HCT116 (cell line): ENCODE results near the gene TTLL11. TPM values are rescaled to one million over a fixed set of nuclear protein-coding genes. Genes with fewer than 3 reads are reported as not detected.

Experiments used
- ATAC-seq: fragments of 200-7000 bp; cut with Tn5 transposase; 2 replicates; pipeline ENCODE4 v1.9.1; 2020; ENCODE audit warnings: mild to moderate bottlenecking, moderate library complexity
- BruUV-seq: library from RNA; stranded (reverse); fragments of 400-500 nt; replicated peaks from 2 replicates; lab custom pipeline; 2021; lab: Mats Ljungman, UMichigan
- CTCF ChIA-PET: fragments of 300-600 bp; sonication (Branson Sonifier 250); formaldehyde crosslinking; loops from one replicate; lab custom pipeline; 2021; ENCODE audit warnings: antibody characterized with exemption; lab: Charles Lee
- POLR2A ChIA-PET: fragments of 300-600, 350-600 bp; sonication (Branson Sonifier 250); formaldehyde crosslinking; loops from one replicate; lab custom pipeline; 2021; ENCODE audit warnings: antibody characterized with exemption; lab: Charles Lee
- RAD21 ChIA-PET, 2 experiments: fragments of 300-600 bp; sonication (Branson Sonifier 250); formaldehyde crosslinking; loops; one replicate each; lab custom pipeline; 2023; ENCODE audit warnings: low total read pairs in 2 of 2; ENCODE audit not compliant: uncharacterized antibody in 2 of 2, unreplicated experiment in 2 of 2, low non-redundant PET in 1 of 2; lab: Charles Lee
- DNase-seq: peaks from one replicate; pipeline ENCODE4 v3.0.0-alpha.2; 2010; ENCODE audit warnings: low read depth, low spot score
- H2AFZ ChIP-seq: fragments of 200-600 bp; shearing (Covaris generic), sonication (generic); 2 replicates; pipeline ENCODE4 v1.6.1; 2017; ENCODE audit warnings: low read depth, mixed run types, mixed read lengths, antibody characterized with exemption, low read length; ENCODE audit not compliant: poor library complexity, severe bottlenecking
- H3K27ac ChIP-seq: 2 replicates; pipeline ENCODE4 v1.5.1; 2012; ENCODE audit warnings: low read depth, low read length
- H3K27me3 ChIP-seq: fragments of 200-600 bp; sonication (generic); 2 replicates; pipeline ENCODE4 v1.6.1; 2016; ENCODE audit warnings: mixed run types, low read length, mixed read lengths; ENCODE audit not compliant: insufficient read depth
- H3K36me3 ChIP-seq, 2 experiments: fragments of 200-500 bp in 1 of 2; fragments of 200-600 bp in 1 of 2; sonication (Bioruptor generic) in 1 of 2; sonication (generic) in 1 of 2; 2 replicates each; pipeline versions ENCODE4 v1.5.1 to v1.6.1; 2014 to 2016; ENCODE audit warnings: low read length in 2 of 2, inconsistent platforms in 1 of 2, mixed read lengths in 1 of 2, mixed run types in 1 of 2; ENCODE audit not compliant: insufficient read depth in 2 of 2, control insufficient read depth in 1 of 2
- H3K4me1 ChIP-seq, 2 experiments: fragments of 200-600 bp in 1 of 2; sonication (generic) in 1 of 2; 2 replicates each; pipeline versions ENCODE4 v1.5.1 to v1.6.1; 2012 to 2017; ENCODE audit warnings: low read length in 2 of 2, inconsistent platforms in 1 of 2, mild to moderate bottlenecking in 1 of 2, mixed read lengths in 1 of 2, mixed run types in 1 of 2, moderate library complexity in 1 of 2; ENCODE audit not compliant: insufficient read depth in 2 of 2, control insufficient read depth in 1 of 2
- H3K4me2 ChIP-seq: fragments of 200-600 bp; sonication (generic); 2 replicates; pipeline ENCODE4 v1.6.1; 2017; ENCODE audit warnings: mixed run types, low read length, mixed read lengths
- H3K4me3 ChIP-seq, 2 experiments: fragments of 200-600 bp in 1 of 2; sonication (generic) in 1 of 2; replicated peaks in 1 of 2; 2 replicates each; pipeline ENCODE4 v1.5.1; 2011 to 2016; ENCODE audit warnings: low read length in 2 of 2, control low read depth in 1 of 2, low read depth in 1 of 2, mild to moderate bottlenecking in 1 of 2, mixed read lengths in 1 of 2, mixed run types in 1 of 2
- H3K79me2 ChIP-seq: fragments of 200-600 bp; sonication (generic); 2 replicates; pipeline ENCODE4 v1.6.1; 2017; ENCODE audit warnings: mild to moderate bottlenecking, mixed run types, low read length, moderate library complexity, mixed read lengths; ENCODE audit not compliant: insufficient read depth
- H3K9ac ChIP-seq: fragments of 200-600 bp; sonication (generic); 2 replicates; pipeline ENCODE4 v1.6.1; 2016; ENCODE audit warnings: low read length, mixed read lengths
- H3K9me2 ChIP-seq: fragments of 200-600 bp; sonication (generic), shearing (Covaris generic); 2 replicates; pipeline ENCODE4 v1.6.1; 2017; ENCODE audit warnings: mixed run types, mild to moderate bottlenecking, moderate library complexity; ENCODE audit not compliant: insufficient read depth
- H3K9me3 ChIP-seq, 2 experiments: fragments of 200-500 bp in 1 of 2; fragments of 200-600 bp in 1 of 2; sonication (Bioruptor generic) in 1 of 2; sonication (generic) in 1 of 2; 2 replicates each; pipeline ENCODE4 v1.6.1; 2014 to 2017; ENCODE audit warnings: low read length in 2 of 2, mixed read lengths in 2 of 2, inconsistent platforms in 1 of 2, low read depth in 1 of 2, mild to moderate bottlenecking in 1 of 2, mixed run types in 1 of 2, moderate library complexity in 1 of 2; ENCODE audit not compliant: control insufficient read depth in 1 of 2, insufficient read depth in 1 of 2
- H4K20me1 ChIP-seq: fragments of 200-600 bp; sonication (generic), shearing (Covaris generic); 2 replicates; pipeline ENCODE4 v1.6.1; 2017; ENCODE audit warnings: mixed run types, mild to moderate bottlenecking, moderate library complexity; ENCODE audit not compliant: insufficient read depth
- CBX3 ChIP-seq: IDR thresholded peaks from 2 replicates; pipeline ENCODE4 v1.6.1; 2012; ENCODE audit warnings: low read depth
- CEBPB ChIP-seq: IDR thresholded peaks from 2 replicates; pipeline ENCODE4 v1.6.1; 2012; ENCODE audit warnings: low read depth
- EGR1 ChIP-seq: IDR thresholded peaks from 2 replicates; pipeline ENCODE4 v1.6.1; 2012; ENCODE audit warnings: low read depth
- ELF1 ChIP-seq: IDR thresholded peaks from 2 replicates; pipeline ENCODE4 v1.6.1; 2012; ENCODE audit warnings: low read depth, borderline replicate concordance
- EZH2 ChIP-seq: fragments of 200-600 bp; sonication (generic); IDR thresholded peaks from 2 replicates; pipeline ENCODE4 v1.6.1; 2017; ENCODE audit warnings: antibody characterized with exemption, mixed run types
- EZH2phosphoT487 ChIP-seq: fragments of 200-600 bp; IDR thresholded peaks from 2 replicates; pipeline ENCODE4 v1.6.1; 2018; ENCODE audit warnings: antibody characterized with exemption, borderline replicate concordance
- FOSL1 ChIP-seq: IDR thresholded peaks from 2 replicates; pipeline ENCODE4 v1.6.1; 2012; ENCODE audit warnings: low read depth
- JUND ChIP-seq: IDR thresholded peaks from 2 replicates; pipeline ENCODE4 v1.6.1; 2012
- POLR2AphosphoS5 ChIP-seq: IDR thresholded peaks from 2 replicates; pipeline ENCODE4 v1.6.1; 2011; ENCODE audit warnings: mild to moderate bottlenecking, low read depth, low read length, moderate library complexity
- RAD21 ChIP-seq: IDR thresholded peaks from 2 replicates; pipeline ENCODE4 v1.6.1; 2012; ENCODE audit warnings: low read depth, mild to moderate bottlenecking
- SIN3A ChIP-seq: IDR thresholded peaks from 2 replicates; pipeline ENCODE4 v1.6.1; 2012; ENCODE audit warnings: low read depth
- SP1 ChIP-seq: IDR thresholded peaks from 2 replicates; pipeline ENCODE4 v1.6.1; 2012; ENCODE audit warnings: low read depth
- SRF ChIP-seq: IDR thresholded peaks from 2 replicates; pipeline ENCODE4 v1.6.1; 2012; ENCODE audit warnings: low read depth
- TCF7L2 ChIP-seq: IDR thresholded peaks from 2 replicates; pipeline ENCODE4 v1.7.0; 2011; ENCODE audit warnings: borderline replicate concordance, inconsistent platforms; ENCODE audit not compliant: insufficient read depth, insufficient read length; ENCODE audit errors: extremely low read depth
- YY1 ChIP-seq: IDR thresholded peaks from 2 replicates; pipeline ENCODE4 v1.6.1; 2011; ENCODE audit warnings: low read length, low read depth, moderate library complexity, mild to moderate bottlenecking; ENCODE audit not compliant: insufficient replicate concordance; ENCODE audit errors: extremely low read depth
- ZFX ChIP-seq: fragments of 450-650 bp; IDR thresholded peaks from 2 replicates; pipeline ENCODE4 v1.6.1; 2017
- ZNF274 ChIP-seq: fragments of 200-500 bp; sonication (Bioruptor generic); IDR thresholded peaks from 2 replicates; pipeline ENCODE4 v1.6.1; 2014; ENCODE audit warnings: mild to moderate bottlenecking, low read depth, low read length, inconsistent platforms
- intact Hi-C: fragments of 100-400 bp; cut with micrococcal nuclease; formaldehyde crosslinking; loops from 2 replicates; pipeline ENCODE4 v1.10.0; 2022
- total RNA-seq: library from RNA; stranded (reverse); gene quantifications from one replicate; pipeline ENCODE4 v1.2.1, GENCODE V29; 2021; ENCODE audit not compliant: unreplicated experiment
- TF ChIP-seq, protein P1 (sequence below): IDR thresholded peaks from 2 replicates; pipeline ENCODE4 v1.6.1; 2012
- TF ChIP-seq, protein P2 (sequence below): IDR thresholded peaks from 2 replicates; pipeline ENCODE4 v1.6.1; 2012
- TF ChIP-seq, protein P3 (sequence below): IDR thresholded peaks from 2 replicates; pipeline ENCODE4 v1.6.1; 2011; ENCODE audit warnings: mild to moderate bottlenecking, low read length, moderate library complexity; ENCODE audit not compliant: insufficient replicate concordance; ENCODE audit errors: extremely low read depth

TTLL11 gene
- total RNA-seq, 1 experiment from 2014 or later, result 2.2 TPM

DNA sequence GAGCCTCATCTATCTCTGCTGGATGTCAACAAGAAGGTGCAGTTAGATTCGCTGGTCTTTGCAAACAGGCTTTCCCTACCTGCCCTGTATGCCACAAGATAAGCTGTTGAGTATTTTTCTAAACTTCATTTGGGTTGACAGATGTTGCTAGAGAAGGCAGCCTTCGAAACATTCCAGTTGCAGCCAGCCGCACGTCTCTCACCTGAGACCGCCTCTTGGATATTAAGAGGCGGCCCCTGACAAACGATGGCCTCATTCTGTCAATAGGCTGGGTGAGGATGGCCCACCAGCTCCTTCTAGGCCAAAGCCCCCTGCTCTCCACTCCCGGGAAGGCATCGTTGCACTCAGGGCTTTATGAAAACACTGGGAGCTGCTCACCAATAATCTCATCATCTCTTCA lies 260.0 kb downstream of the TTLL11 start:
- DNase-seq (no peak), ATAC-seq (no peak)
- H3K9me2 ChIP-seq, result no peaks in the 10 kb centered on the region
- CTCF ChIA-PET, result no interaction called here
- H2AFZ ChIP-seq, result no peak overlapping the region
- no peaks in the 10 kb centered on the region for H3K27me3 ChIP-seq
- POLR2A ChIA-PET, result no interaction called here
- no peaks in the 10 kb centered on the region for H3K4me1 ChIP-seq
- no TSS peak for BruUV-seq
- no peak overlapping the region for H3K27ac ChIP-seq
- no peaks in the 10 kb centered on the region for H3K79me2 ChIP-seq
- RAD21 ChIA-PET, result no interaction called here
- H3K36me3 ChIP-seq, result no peaks in the 10 kb centered on the region
- no peak overlapping the region for H3K9ac ChIP-seq
- H3K4me2 ChIP-seq, result no peak overlapping the region
- no peak overlapping the region for H3K4me3 ChIP-seq
- no peaks in the 10 kb centered on the region for H4K20me1 ChIP-seq
- intact Hi-C loops, result no loop called here
- no peaks in the 10 kb centered on the region for H3K9me3 ChIP-seq
- no peak for TF ChIP-seq CBX3
- no peak for TF ChIP-seq JUND
- TF ChIP-seq SRF, result no peak
- no peak for TF ChIP-seq ELF1
- TF ChIP-seq, protein P1, sequence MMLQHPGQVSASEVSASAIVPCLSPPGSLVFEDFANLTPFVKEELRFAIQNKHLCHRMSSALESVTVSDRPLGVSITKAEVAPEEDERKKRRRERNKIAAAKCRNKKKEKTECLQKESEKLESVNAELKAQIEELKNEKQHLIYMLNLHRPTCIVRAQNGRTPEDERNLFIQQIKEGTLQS, result no peak
- TF ChIP-seq, protein P2, sequence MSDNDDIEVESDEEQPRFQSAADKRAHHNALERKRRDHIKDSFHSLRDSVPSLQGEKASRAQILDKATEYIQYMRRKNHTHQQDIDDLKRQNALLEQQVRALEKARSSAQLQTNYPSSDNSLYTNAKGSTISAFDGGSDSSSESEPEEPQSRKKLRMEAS, result no peak
- no peak for TF ChIP-seq SIN3A

DNA sequence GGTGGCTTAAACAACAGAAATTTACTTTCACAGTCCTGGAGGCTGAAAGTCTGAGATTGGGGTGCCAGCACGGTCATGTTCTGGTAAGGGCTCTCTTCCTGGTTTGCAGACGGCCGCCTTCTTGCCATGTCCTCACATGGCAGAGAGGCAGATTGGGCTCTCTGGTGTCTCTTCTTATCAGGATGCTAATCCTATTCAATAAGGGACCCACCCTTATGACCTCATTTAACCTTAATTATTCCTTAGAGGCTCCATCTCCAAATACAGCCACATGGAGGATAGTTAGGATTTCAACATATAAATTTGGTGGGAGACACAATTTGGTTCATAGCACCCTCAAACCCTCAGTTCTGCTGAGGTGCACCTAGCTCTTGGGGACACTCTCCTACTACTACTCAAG lies 261.2 kb downstream of the TTLL11 start:
- Histone ChIP-seq H4K20me1 (no peaks in the 10 kb centered on the region), H3K4me3 (no peak overlapping the region), H2AFZ (no peak overlapping the region), H3K9me2 (no peaks in the 10 kb centered on the region), H3K4me2 (no peak overlapping the region), H3K9me3 (no peaks in the 10 kb centered on the region), H3K27me3 (no peaks in the 10 kb centered on the region), H3K9ac (no peak overlapping the region), H3K27ac (no peak overlapping the region), H3K36me3 (no peaks in the 10 kb centered on the region), H3K4me1 (no peaks in the 10 kb centered on the region), H3K79me2 (no peaks in the 10 kb centered on the region)
- ATAC-seq, result no peak
- ChIA-PET CTCF (no interaction called here), RAD21 (no interaction called here), POLR2A (no interaction called here)
- DNase-seq, result no peak
- intact Hi-C loops, result no loop called here
- no TSS peak for BruUV-seq
- no peak for TF ChIP-seq SIN3A
- TF ChIP-seq RAD21, result no peak
- TF ChIP-seq ZNF274, result no peak
- TF ChIP-seq POLR2AphosphoS5, result no peak
- TF ChIP-seq, protein P3, sequence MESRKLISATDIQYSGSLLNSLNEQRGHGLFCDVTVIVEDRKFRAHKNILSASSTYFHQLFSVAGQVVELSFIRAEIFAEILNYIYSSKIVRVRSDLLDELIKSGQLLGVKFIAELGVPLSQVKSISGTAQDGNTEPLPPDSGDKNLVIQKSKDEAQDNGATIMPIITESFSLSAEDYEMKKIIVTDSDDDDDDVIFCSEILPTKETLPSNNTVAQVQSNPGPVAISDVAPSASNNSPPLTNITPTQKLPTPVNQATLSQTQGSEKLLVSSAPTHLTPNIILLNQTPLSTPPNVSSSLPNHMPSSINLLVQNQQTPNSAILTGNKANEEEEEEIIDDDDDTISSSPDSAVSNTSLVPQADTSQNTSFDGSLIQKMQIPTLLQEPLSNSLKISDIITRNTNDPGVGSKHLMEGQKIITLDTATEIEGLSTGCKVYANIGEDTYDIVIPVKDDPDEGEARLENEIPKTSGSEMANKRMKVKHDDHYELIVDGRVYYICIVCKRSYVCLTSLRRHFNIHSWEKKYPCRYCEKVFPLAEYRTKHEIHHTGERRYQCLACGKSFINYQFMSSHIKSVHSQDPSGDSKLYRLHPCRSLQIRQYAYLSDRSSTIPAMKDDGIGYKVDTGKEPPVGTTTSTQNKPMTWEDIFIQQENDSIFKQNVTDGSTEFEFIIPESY, result no peak
- no peak for TF ChIP-seq EZH2phosphoT487
- TF ChIP-seq EZH2, result no peak
- TF ChIP-seq SP1, result no peak
- TF ChIP-seq ZFX, result no peak
- TF ChIP-seq FOSL1, result no peak
- TF ChIP-seq EGR1, result no peak
- no peak for TF ChIP-seq YY1
- no peak for TF ChIP-seq TCF7L2
- TF ChIP-seq SRF, result no peak
- no peak for TF ChIP-seq CEBPB
- no peak for TF ChIP-seq JUND
